Stimulated activated CD4-positive, alpha-beta T cell treated with anti-CD3 and anti-CD28 coated beads, TNF-alpha, amount 100 ng/mL, for 1 hour (primary cell): ENCODE results near the gene LY6G6F.

Source experiments
- DNase-seq, 3 donors: peaks; one replicate each; pipeline ENCODE4 v3.0.0-alpha.2; 2020; ENCODE audit warnings: low read depth in 3 of 3, low spot score in 1 of 3

Gene LY6G6F, protein sequence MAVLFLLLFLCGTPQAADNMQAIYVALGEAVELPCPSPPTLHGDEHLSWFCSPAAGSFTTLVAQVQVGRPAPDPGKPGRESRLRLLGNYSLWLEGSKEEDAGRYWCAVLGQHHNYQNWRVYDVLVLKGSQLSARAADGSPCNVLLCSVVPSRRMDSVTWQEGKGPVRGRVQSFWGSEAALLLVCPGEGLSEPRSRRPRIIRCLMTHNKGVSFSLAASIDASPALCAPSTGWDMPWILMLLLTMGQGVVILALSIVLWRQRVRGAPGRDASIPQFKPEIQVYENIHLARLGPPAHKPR

DNA sequence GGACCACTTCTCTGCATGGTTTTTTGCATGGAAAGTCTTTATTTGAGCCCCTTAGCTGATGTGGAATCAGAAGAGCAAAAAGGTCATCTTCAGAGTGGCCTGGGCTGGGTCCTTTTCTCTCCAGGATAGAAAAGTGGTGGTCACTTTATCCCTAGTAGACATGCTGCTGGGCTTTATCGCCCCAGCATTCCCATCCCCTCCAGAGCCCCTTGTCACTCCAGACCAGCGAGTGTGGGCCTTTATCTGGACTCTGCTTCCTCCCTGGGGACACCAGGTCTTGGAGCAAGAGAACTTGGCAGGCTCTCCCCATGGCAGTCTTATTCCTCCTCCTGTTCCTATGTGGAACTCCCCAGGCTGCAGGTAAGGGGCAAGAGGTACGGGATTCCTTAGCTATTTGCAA lies at the start of gene LY6G6F:
LY6G6F (plus strand) TSS at position 268 of the 400 bp plus-strand sequence; CDS start at position 309, 41 bp downstream.
- DNase-seq, result no peak

DNA sequence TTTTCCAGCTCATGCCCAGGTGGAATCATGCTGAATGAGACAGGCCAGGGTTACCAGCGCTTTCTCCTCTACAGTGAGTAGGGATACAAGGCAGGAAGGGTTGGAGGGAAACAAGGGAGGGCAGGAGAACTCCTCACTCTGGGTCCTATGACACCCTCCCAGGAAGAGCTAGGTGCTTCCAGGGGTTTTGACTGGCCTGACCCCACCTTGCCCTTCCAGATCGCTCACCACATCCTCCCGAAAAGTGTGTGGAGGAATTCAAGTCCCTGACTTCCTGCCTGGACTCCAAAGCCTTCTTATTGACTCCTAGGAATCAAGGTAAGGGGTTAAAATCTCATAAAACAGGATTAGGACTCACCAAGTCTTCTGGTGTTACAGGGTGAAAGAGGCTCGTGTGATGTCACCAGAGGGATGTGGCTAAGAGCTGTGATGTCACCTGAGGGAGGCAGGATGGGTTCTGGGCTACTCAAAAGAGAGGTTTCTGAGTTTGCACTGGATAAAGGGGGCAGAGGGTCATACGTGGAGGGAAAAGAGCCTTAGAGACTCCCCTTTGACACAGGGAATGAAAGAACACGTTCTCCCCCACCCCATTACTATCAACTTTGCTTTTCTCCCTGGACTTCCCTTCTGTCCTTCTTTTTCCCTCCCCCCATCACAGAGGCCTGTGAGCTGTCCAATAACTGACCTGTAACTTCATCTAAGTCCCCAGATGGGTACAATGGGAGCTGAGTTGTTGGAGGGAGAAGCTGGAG lies 49.1 kb upstream of the LY6G6F start:
- no peak for DNase-seq

DNA sequence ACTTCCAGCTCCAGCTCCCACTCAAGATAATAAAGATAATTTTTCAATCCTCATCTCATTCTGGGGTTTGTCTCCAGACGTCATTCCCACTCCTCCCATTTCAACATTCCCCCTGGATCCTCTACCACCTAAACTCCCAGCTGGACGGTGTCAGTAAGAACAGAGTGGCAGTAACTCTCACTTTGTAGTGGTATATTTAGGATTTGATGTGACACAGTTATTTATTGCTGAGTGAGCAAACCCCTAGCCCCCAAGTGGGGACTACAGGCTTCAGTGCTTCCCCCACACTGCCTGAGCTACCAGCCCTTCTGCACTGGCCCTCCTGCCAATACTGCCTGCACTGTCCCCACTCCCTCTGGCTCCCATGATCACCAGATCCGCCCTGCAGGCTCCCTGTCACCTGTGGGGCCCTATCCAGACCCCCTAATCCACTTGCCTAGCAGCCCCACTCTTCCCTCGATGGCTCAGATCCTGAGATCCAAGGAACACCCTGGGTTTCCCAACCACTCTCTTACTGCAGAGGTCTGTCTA lies 48.4 kb upstream of the LY6G6F start:
- no peak for DNase-seq

DNA sequence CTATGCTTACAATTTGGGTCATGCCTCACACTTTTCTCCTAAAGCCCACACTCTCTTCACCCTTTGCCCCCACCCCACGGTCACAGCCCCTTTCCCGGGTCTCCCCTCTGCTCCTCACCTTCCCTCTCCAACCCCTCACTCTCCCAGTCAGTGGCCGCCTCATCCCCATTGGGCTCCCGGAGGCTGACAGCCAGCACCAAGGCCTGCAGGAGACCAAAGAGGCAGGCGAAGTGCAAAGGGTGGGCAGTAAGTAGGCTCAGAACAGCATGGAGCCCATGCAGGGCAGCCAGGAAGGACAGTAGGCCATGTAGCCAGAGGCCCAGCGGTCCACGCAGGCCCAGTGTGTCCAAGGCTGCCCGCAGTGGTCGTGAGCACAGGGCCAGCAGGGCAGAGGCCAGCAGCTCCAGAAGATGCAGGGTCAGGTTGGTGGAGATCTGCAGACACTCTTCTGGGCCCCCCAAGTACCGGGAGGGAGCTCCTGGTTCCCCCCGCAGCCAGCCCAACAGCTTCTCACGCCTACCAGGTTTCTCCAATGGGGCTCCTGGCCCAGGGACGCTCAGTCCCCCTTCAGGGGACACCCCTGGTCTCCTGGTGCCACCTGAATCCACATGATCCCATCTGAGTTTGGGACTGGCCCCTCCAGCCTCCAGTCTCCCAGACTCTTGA lies 47.5 kb upstream of the LY6G6F start:
- no peak for DNase-seq

DNA sequence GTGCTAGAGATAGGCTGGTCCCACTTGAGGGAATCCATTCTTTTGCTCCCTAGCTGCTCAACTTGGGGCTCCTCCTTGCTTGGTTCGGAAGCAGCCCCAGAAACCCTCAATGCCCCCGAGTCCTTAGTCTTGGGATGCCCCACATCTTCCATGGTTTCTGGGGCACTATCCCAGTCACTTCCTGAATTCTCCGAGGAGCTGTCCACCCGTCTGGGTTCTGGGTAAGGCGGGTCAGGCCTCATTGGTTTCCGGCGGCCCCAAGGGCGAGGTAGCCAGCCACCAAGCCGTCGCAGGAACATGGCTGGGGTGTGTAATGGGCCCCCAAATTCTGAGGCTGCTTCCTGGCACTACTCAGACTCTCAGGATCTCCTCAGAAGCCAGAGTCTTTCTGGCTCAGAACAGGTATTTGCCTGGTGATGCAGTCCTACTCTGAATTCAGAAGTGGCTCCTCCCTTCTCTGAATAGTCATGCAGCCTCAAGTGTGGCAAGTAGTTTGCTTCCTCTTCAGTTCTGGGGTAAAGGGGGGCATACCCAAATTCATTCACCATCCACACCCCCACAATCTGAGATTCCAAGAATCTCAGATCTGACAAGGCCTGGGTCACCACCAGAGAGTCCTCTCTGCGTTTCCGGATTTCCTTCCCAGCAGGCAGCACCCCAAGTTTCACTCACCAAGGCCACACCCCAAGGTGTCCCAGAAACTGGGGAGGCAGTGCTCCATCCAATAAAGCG lies 46.9 kb upstream of the LY6G6F start:
- no peak for DNase-seq

DNA sequence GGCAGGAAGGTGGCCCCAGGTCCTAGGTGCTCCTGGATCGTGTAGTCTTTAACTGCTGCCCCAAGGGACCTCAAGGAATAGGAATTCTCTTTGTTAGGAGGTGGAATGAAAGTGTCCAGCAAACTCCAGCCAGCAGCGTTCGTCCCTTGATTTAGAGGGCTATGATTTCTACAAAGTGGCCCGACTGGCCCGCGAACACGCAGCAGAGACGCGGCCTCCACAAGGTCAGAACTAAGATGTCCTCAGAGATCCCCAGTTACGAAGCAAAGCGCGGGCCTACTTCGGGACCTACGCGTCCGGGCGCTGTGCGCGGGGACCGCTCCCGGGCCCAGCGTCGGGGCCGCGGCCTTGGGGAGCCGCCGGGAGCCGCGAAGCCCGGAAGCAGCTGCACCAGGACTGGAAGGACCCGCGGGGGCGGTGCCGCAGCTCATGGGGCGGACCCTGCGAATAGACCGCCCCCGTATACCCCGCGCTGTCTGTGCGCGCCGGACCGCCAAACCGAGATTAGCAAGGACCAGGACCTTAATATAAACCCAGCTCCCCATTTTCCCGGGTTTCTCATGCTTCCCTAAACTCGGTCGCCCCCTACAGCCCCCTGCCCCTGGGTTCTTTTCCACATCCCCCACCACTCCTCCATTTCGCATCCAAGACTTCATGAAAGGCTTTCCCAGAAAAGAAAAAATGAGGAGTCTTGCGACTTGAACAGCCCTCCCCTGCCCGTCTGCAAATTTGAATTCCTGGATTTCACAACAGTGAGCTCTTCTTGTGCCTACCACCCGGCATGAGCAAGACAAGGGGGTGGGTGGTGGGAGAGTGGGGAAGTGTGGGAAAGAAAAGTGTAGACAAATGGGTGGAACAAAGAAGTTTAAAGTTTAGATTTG lies 46.0 kb upstream of the LY6G6F start, which contains the start of gene C6orf47:
C6orf47 (minus strand) TSS at position 398 of the 881 bp plus-strand sequence. CDS start 831 bp downstream, outside the sequence.
- peak; percentile 42 to 59 (median 42) for DNase-seq

DNA sequence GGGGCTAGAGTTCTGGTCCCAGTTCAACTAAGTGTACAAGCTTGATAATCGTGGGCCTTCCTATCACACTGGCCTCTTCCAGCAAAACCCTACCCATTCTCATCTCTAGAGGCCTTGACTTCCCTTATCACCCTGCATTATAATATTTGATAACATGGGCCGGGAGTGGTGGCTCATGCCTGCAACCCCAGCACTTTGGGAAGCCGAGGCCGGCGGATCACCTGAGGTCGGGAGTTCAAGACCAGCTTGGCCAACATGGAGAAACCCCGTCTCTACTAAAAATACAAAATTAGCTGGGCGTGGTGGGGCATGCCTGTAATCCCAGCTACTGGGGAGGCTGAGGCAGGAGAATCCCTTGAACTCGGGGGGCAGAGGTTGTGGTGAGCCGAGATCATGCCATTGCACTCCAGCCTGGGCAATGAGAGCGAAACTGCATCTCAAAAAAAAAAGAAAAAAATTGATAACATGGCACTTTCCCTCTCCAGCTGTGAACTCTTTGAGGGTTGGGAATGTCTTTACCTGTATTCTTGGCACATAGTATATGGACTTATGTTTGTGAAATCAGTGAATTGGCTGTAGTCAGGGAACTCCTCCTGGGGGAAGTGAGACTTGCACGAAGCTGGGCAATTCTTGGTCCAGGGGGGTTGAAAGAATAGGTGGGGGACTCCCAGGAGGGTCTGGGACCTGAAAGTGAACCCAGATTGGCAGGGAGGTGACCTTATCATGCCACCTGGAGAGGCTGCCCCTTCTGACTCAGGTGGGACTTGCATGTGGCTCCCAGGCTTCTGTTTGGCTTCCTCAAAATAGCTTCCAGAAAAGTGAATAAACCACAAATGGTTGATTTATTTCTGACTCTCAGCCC lies 45.2 kb upstream of the LY6G6F start:
- no peak for DNase-seq

DNA sequence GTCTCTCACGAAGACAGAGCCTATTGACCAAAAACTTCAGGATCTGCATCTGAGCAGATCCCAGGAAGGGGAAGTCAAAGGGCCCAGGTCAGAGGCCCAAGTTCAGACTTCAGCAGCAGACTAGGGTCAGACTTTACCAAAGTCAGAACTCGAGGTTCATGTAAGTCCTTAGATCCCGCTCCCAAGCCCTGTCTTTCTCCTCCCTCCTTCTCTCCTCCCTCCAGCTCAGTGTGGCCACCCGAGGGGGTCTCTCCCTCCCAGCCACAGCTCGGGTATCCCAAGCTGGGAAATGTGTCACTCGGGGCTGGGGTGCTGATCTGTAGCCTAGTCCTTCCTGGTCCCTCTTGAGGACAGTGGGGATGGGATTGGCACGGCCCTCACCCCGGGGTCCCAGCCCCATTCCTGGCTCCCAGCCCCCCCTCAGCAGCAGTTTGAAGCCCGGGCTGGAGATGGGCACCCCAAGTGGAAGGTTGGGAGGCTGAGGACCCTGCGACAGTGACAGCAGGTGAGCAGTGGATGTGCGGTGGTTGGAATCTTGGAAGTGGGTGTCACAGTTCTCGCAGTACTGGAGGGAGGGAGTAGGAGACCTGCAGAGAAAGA lies 44.4 kb upstream of the LY6G6F start:
- no peak for DNase-seq

DNA sequence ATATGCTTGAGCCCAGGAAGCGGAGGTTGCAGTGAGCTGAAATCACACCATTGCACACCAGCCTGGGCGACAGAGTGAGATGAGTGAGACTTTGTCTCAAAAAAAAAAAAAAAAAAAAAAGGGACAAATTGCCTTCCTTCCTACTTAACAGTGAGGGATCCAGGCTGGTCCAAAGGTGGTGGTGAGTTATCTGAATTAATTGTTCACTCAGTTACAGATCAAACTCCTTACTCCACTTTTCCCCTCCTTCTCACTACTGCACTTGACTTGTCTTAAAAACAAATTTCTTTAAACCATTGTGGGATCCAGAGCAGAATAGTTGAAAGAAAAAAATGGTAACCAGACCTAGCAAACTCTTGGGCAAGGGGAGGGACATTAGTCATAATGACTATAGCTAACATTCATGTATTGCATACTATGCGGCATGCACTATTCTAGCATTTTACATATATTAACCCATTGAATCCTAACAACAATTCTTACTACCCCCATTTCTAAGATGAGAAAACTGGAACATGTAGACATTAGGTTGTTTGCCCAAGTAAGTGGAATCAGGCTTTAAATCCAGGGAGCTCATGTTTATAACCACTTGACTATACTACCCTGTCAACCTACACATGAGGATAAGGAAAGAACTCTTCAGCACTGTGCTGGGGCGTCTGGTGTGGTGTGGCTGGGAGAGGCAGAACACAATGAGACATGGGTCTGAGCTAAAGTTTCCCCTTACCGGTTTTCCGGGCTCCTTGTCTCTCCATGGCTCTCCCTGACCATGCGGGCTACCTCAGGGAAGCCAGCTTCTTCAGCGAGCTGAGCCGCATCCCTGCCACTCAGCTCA lies 43.3 kb upstream of the LY6G6F start:
- DNase-seq, result no peak

DNA sequence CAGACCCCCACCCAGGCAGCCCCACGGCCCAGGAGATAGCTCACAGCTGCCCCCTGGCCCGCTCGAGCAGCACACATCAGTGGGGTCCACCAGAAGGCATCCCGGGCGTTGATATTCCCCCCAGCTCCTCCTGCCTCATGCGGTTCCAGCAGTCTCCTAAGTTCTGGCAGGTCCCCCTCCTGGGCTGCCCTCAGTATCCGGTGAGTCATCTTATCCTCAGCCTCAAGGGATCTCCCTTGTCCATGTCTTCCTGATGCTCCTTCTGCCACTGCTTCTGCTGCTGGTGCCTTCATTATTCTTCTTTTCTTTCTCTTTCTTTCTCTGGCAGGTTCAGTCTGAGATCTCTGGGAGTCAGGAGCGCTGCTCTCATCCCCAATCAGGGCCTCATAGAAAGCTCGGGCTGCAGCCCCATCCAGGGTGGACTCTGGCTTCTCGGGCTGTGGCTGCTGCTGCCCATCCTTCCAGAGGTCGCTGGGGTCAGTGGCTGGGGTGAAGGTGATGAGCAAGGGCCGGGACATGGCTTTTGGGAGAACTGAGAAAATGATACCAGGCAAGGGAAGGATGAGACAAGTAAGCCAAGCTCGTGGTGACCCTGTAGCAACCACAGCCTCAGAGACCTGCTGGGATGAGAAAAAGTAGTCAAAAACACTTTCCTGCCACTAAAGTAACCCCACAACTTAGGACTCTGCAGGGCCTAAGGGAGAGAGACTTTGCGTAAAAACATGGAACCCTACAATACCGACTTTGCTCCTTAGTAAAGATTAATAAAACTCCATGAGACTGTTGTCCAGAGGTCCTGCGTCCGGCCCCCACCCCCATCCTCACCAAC lies 42.5 kb upstream of the LY6G6F start:
- no peak for DNase-seq

DNA sequence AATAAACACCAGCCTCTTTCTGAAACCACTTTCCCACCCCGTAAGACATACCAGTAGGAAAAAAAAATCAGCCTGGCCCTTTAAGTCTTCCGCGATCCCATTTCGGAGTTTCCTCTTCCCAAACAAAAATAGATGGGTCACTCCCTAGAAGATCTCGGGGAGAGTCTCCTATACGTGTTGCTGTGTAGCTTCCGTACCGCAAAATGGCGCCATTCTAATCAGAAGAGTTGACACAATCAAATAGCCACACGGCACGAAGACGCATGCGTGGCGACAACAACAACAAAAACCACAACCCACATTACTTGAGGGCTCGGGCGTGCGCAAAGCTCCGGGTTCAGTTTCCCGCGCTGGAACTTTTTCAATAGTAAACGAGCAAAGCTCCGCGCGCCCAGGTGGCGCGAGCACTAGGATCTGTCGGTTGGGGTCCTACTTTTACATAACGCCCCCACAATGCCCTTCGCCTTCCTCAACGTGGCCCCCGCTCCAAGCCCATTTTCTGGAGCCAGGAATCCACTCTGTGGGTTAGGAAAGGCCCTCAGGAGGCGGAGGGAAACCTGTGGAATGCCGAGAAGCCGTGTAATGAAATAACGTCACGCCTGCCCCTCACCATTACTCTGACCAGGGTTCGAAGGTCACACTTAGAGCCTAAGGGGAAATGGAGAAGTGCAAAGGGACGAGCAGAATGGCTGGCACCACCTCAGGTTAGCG lies 41.7 kb upstream of the LY6G6F start, which contains the start of gene GPANK1:
GPANK1 (minus strand) TSS at position 208 of the 711 bp plus-strand sequence. CDS start 519 bp downstream, outside the sequence.
- DNase-seq, result peak; percentile 73 to 75 (median 74)

DNA sequence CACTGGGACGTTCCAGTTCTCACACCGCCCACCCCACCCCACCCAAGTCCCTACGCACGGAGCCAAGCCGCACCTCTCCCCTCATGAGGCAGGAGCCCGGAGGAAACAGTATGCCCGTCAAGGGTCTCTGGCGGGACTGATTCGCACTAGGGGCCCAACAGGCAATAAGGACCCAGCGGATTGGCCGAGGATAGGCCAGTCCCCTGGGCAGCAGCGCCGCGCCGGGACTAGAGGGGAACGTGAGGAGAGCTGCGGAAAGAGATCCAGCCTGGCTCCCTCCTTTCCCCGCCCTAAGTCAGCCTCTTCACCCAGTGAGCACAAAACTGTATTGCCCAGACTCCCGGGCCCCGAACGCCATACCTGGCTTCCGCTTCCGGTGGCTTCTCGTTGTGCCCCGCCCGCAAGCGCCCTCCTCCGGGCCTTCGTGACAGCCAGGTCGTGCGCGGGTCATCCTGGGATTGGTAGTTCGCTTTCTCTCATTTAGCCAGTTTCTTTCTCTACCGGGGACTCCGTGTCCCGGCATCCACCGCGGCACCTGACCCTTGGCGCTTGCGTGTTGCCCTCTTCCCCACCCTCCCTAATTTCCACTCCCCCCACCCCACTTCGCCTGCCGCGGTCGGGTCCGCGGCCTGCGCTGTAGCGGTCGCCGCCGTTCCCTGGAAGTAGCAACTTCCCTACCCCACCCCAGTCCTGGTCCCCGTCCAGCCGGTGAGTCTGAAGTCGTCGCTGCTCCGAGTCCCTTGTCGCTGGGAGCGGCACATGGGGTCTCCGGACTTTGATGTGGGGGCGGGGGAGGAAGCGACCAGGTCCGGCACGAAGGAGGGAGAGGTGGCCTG lies 40.9 kb upstream of the LY6G6F start, which contains the start of gene CSNK2B:
CSNK2B (plus strand) TSS at position 580 of the 836 bp plus-strand sequence. CDS start 752 bp downstream, outside the sequence.
- peak; percentile 90 to 96 (median 94) for DNase-seq

DNA sequence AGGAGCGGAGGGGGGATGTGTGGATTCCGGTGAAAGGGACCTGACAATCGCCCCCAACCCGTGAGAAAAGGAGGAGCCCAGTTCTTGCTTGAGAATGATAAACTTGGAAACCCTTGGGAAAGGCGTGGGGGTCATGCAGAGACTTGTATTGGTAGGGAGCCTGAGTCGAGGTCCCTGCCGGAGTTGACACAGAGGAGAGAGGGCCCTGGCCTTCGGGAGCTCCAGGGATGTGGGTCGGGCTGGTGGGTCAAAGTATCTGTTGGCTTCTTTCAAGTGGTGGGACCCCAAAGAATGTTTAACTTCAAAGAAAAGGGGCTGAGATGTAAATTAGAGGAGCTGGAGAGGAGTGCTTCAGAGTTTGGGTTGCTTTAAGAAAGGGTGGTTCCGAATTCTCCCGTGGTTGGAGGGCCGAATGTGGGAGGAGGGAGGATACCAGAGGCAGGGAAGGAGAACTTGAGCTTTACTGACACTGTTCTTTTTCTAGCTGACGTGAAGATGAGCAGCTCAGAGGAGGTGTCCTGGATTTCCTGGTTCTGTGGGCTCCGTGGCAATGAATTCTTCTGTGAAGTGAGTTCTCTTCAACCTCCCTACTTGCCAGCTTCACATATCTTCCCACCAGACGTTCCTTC lies 40.2 kb upstream of the LY6G6F start:
- DNase-seq, result no peak

DNA sequence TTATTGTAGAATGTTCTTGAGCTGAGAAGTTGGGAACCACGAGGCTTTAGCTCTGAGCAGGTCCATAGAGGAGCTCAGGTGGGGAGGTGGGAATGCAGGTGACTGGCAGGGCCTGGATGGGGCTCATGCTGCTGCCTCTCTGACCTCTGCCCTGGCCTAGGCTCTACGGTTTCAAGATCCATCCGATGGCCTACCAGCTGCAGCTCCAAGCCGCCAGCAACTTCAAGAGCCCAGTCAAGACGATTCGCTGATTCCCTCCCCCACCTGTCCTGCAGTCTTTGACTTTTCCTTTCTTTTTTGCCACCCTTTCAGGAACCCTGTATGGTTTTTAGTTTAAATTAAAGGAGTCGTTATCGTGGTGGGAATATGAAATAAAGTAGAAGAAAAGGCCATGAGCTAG lies 37.0 kb upstream of the LY6G6F start, which contains the start of gene LY6G5B:
LY6G5B (plus strand) TSS at position 301 of the 400 bp plus-strand sequence. CDS start 975 bp downstream, outside the sequence.
- no peak for DNase-seq
